ENCODE data around the gene ACTRT2. TPM values are rescaled to one million over a fixed set of nuclear protein-coding genes. Genes with fewer than 3 reads are reported as not detected.

Gene ACTRT2
- total and polyA plus RNA-seq, 2 of the 8 experiments (the other 6 are each of a cell fraction or from before 2014, with no cell fraction given): not detected

DNA sequence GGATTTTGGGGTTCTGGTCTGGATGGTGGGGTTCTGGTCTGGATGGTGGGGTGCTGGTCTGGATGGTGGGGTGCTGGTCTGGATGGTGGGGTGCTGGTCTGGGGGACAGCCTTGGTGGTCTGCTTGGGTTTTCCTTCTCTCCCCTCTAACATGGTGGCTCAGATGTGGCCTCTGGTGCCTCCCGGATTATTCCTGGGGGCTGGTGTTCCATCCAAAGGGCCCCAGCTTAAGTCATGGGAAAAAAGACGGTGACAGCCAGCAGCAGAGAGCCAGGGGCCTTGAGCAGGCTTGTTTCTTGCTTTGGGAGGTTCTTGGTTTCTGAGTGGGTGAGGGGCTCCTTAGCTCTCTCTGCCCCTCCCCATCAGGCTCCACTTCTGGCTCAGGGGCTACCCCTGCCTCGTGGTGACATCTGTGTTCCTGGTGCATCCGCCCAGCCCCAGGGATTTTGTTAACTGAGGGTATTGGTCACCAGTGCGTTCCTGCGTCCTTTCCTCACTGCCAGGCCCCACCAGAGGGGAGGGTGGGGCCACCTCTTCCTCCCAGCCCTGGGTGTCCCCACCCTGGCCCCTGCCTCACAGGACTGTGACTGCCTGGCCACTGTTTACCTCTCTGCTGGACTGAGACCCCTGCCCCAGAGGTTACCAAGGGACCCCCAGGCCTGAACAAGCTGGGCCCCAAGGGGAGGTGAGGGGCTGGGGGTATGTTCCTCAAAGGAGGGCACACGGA lies 43.2 kb upstream of the ACTRT2 start (continued):
- TF ChIP-seq, protein P1, sequence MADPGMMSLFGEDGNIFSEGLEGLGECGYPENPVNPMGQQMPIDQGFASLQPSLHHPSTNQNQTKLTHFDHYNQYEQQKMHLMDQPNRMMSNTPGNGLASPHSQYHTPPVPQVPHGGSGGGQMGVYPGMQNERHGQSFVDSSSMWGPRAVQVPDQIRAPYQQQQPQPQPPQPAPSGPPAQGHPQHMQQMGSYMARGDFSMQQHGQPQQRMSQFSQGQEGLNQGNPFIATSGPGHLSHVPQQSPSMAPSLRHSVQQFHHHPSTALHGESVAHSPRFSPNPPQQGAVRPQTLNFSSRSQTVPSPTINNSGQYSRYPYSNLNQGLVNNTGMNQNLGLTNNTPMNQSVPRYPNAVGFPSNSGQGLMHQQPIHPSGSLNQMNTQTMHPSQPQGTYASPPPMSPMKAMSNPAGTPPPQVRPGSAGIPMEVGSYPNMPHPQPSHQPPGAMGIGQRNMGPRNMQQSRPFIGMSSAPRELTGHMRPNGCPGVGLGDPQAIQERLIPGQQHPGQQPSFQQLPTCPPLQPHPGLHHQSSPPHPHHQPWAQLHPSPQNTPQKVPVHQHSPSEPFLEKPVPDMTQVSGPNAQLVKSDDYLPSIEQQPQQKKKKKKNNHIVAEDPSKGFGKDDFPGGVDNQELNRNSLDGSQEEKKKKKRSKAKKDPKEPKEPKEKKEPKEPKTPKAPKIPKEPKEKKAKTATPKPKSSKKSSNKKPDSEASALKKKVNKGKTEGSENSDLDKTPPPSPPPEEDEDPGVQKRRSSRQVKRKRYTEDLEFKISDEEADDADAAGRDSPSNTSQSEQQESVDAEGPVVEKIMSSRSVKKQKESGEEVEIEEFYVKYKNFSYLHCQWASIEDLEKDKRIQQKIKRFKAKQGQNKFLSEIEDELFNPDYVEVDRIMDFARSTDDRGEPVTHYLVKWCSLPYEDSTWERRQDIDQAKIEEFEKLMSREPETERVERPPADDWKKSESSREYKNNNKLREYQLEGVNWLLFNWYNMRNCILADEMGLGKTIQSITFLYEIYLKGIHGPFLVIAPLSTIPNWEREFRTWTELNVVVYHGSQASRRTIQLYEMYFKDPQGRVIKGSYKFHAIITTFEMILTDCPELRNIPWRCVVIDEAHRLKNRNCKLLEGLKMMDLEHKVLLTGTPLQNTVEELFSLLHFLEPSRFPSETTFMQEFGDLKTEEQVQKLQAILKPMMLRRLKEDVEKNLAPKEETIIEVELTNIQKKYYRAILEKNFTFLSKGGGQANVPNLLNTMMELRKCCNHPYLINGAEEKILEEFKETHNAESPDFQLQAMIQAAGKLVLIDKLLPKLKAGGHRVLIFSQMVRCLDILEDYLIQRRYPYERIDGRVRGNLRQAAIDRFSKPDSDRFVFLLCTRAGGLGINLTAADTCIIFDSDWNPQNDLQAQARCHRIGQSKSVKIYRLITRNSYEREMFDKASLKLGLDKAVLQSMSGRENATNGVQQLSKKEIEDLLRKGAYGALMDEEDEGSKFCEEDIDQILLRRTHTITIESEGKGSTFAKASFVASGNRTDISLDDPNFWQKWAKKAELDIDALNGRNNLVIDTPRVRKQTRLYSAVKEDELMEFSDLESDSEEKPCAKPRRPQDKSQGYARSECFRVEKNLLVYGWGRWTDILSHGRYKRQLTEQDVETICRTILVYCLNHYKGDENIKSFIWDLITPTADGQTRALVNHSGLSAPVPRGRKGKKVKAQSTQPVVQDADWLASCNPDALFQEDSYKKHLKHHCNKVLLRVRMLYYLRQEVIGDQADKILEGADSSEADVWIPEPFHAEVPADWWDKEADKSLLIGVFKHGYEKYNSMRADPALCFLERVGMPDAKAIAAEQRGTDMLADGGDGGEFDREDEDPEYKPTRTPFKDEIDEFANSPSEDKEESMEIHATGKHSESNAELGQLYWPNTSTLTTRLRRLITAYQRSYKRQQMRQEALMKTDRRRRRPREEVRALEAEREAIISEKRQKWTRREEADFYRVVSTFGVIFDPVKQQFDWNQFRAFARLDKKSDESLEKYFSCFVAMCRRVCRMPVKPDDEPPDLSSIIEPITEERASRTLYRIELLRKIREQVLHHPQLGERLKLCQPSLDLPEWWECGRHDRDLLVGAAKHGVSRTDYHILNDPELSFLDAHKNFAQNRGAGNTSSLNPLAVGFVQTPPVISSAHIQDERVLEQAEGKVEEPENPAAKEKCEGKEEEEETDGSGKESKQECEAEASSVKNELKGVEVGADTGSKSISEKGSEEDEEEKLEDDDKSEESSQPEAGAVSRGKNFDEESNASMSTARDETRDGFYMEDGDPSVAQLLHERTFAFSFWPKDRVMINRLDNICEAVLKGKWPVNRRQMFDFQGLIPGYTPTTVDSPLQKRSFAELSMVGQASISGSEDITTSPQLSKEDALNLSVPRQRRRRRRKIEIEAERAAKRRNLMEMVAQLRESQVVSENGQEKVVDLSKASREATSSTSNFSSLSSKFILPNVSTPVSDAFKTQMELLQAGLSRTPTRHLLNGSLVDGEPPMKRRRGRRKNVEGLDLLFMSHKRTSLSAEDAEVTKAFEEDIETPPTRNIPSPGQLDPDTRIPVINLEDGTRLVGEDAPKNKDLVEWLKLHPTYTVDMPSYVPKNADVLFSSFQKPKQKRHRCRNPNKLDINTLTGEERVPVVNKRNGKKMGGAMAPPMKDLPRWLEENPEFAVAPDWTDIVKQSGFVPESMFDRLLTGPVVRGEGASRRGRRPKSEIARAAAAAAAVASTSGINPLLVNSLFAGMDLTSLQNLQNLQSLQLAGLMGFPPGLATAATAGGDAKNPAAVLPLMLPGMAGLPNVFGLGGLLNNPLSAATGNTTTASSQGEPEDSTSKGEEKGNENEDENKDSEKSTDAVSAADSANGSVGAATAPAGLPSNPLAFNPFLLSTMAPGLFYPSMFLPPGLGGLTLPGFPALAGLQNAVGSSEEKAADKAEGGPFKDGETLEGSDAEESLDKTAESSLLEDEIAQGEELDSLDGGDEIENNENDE (IDR thresholded peaks at IDR 0.05; ENCODE audit: insufficient replicate concordance, low read length): no peak

All from H1 (cell line).